Skin epidermis (tissue), 12 donors: ENCODE data around the gene EPN3.
A peak's percentile ranks its signal among the peaks of the same experiment; 100 is the strongest.

Experiments used
- H3K27ac ChIP-seq, 21 experiments: fragments of 200-600 bp; sonication (generic) in 11 of 21; one replicate each; pipeline ENCODE4 v1.5.0; 2020; ENCODE audit warnings: mild to moderate bottlenecking in 3 of 21, inconsistent platforms in 2 of 21, moderate library complexity in 2 of 21
- H3K4me3 ChIP-seq, 7 experiments: fragments of 200-600 bp; sonication (generic) in 2 of 7; one replicate each; pipeline ENCODE4 v1.5.0; 2020; ENCODE audit warnings: inconsistent platforms in 2 of 7, mild to moderate bottlenecking in 2 of 7, moderate library complexity in 1 of 7

EPN3 gene

DNA sequence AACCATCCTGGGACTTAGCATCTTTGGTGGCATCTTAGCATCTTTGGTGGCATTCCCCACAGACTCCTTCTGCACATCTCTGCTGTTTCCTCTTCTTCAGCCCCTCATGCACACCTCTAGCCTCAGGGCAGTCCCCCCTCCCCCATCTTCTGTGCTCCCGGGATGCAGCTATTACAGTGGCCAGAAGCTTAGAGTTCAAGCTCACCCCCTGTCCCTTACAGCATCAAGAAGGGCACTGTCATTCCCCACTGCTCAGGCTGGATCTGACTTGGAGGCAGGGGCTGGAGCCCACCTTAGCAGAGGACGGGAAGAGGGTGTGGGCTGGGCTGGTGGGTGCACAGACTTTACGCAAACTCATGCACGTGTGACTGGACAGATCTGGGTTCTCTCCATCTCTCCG lies 650 bp downstream of the EPN3 start:
- peak overlapping the region in 18 of 21 experiments; percentile 28 to 86 (median 75) for H3K27ac ChIP-seq

DNA sequence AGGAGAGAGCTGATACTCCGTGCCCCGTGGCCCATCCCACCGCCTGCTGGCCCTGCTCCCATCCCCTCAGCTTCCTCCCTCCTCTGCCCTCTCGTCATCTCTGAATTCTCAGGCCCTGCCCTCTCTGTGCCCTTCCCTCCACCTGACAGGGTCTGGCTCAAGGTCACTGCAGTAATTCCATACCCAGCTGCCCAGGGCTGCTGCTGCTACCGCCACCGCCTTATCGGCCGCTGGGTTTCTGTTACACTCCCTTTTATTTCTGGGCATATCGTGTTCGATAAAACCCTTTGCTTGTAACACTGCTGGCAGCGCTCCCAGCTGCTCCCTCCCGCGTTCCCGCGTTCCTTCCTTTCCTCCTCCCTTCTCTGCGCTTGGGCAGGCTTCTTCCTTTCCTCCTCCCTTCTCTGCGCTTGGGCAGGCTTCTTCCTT lies 1.2 kb downstream of the EPN3 start:
- H3K27ac ChIP-seq: peak overlapping the region in 19 of 21 experiments; percentile 35 to 86 (median 74)
- H3K4me3 ChIP-seq: peak overlapping the region; percentile 22 to 55 (median 36)

More for the DNA sequence above, 650 bp downstream of the EPN3 start:
- peak overlapping the region; percentile 22 to 55 (median 36) for H3K4me3 ChIP-seq

DNA sequence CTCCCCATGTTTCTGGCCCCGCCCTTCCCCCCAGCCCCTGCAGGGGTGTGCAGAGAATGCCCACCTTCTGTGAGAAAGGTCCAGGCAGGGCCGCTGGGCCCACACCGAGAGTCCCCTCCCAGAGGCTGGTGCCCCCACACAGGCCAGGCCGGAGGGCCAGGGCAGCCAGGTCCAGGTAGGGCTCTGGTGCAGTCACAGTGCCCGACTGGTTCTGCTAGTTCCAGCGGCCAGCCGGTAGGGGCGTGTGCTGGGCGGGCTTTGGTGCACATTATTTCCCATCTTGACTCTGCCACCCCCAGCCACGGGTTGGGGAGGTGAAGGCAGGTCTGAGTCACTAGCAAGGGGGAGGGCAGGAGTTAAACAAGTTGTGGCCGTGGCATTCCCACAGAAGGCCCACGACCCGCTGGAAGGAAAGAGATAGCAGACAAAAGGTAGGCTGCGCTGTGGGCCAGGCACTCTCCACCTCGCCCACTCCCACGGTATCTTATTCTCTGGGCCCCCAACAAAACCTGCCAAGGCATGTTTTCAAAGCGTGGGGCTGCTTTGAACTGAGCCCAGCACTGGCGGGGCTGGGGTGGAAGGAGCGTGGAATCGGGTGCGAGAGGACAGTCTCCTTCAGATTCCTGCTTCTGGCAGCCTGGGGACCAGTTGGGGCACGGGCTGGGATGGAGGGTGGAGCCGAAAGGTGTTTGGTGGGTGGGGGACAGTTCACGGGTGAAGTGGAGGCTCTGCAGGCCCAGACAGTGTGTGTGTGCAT lies 1.9 kb downstream of the EPN3 start:
- Histone ChIP-seq H3K27ac (peak overlapping the region in 19 of 21 experiments; percentile 35 to 86 (median 74)), H3K4me3 (peak overlapping the region; percentile 22 to 55 (median 36))

DNA sequence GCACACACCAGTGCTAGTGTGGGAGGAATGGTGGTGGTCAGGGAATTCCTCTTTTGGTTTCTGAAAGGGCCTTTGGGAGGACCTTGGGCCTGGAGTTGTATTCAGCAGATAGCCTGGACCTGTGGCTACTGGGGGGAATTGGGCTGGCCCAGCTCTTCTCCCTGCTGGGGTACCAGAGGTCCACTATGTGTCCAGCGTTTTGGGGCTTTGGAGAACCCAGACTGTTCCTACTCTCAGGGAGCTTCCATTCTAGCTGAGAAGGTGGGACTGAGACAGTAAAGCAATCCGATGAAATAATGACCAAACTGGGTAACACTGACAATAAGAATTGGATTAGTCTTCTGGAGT lies 2.4 kb downstream of the EPN3 start:
- H3K4me3 ChIP-seq: peak overlapping the region; percentile 1 to 55 (median 36)

DNA sequence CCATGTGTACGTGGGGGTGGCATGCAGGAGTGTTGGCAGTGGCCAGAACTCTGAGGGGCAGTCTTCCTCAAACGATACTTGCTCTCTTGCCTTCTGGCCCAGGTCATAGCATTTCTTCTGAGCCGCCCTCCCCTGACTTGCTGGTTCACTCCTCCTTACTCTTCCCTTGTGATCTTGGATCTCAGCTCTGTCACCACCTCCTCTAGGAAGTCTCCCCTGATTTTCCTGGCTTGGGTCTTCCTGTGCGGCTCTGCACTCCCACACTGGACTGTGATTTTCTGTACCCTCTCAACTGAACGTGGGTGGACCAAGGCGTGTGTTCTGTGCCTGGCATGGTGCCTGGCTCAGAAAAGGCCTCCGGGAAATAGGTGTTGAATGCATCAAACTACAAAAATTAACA lies 2.9 kb downstream of the EPN3 start:
- Histone ChIP-seq H3K4me3 (peak overlapping the region in 4 of 7 experiments; percentile 36 to 55 (median 39)), H3K27ac (peak overlapping the region in 5 of 21 experiments; percentile 74 to 85 (median 84))

More for the DNA sequence above, 2.4 kb downstream of the EPN3 start:
- peak overlapping the region in 17 of 21 experiments; percentile 40 to 86 (median 74) for H3K27ac ChIP-seq

DNA sequence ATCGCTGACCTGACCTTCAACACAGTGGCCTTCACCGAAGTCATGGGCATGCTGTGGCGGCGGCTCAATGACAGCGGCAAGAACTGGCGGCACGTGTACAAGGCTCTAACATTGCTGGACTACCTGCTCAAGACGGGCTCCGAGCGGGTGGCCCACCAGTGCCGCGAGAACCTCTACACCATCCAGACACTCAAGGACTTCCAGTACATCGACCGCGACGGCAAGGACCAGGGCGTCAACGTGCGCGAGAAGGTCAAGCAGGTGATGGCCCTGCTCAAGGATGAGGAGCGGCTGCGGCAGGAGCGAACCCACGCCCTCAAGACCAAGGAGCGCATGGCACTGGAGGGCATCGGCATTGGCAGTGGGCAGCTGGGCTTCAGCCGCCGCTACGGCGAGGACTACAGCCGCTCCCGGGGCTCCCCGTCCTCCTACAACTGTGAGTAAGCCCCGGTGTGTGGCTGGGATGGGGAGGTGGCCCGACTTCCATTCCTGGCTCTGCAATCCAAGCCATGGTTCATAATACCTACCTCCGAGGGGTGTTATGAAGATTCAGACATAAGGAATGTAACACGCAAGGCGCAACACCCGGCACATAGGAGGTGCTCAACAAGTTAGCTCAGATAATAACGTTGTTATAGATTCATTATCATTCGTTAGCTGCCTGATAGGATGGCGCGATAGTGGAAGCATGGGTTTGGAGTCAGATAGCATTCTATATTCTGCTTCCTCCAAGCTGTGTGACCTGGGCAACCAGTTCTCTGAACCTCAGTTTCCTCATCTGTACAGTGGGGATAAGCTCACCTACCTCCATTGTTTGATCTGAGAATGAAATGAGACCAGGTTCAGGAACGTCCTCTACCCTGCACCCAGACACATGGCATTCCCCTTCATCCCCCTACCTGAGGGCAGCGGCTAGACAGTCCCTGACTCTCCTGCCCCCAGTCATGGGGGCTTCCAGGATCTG lies 4.4 kb downstream of the EPN3 start:
- Histone ChIP-seq H3K4me3 (no peak overlapping the region), H3K27ac (no peak overlapping the region)

DNA sequence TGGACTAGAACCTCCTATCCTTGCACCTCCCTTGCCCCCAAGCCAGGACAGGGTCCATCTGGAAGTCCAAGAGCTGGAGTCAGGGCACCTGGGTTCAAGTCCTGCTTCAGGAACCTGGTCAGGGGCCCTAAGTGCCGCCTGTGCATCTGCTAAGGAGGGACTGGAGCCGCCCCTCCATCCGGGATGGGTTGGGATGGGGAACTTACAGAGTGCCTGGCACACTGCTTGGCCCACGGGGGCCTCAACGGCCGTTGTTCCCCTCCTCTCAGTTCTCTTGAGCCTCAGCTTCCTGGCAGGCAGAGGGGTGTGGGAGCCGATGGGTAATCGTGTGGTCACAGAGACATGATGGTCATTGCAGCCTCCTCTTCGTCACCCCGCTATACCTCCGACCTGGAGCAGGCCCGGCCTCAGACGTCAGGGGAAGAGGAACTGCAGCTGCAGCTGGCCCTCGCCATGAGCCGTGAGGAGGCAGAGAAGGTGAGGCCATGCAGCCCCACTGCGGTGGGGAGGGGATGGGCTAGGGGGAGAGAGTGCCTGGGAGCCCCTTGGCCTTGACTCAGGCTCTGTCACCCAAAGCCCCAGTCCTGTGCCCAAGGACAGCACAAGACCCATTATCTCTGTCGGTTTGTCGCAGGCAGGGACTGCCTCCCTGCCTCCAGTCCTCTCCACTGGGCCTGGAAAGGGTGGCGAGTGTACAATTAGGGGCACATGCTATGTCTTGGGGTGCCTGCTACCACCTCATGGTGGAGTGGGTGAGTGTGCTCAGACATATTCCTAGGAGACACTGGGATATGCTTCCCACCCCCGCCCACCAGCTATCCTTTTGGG lies 5.4 kb downstream of the EPN3 start:
- Histone ChIP-seq H3K4me3 (no peak overlapping the region), H3K27ac (no peak overlapping the region)

DNA sequence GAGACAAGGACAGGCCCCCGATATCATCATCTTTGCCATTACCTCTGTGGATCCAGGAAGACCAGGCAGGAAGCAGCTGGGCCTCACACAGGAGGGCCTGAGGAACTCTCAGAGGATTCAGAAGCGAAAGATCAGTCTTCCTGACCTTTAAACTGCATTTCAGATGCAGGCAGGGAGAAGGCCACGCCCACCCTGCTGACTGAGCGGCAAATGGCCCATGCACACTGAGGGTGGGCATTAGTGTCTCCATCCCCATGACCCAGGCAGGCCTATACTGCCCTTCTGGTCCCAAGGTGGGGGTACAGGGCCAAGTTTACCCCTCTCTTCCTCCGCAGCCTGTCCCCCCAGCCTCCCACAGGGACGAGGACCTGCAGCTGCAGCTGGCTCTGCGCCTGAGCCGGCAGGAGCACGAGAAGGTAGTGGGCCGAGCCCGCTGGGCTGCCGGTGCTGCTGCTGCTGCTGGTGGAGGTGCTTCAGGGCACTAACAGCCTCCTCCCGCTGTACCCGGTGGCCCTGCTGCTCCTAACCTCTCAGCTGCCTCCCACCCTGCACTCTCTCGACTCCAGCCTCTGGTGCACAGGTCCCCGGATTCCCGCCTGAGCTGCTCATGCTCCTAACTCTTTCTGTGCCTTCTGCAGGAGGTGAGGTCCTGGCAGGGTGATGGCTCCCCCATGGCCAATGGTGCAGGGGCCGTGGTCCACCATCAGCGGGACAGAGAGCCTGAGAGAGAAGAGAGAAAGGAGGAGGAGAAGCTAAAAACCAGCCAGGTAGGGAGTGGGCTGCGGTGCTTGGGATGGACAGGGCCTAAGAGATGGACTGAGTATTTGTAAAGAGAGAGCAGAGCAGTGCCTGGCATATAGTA lies 6.2 kb downstream of the EPN3 start:
- Histone ChIP-seq H3K4me3 (no peak overlapping the region), H3K27ac (peak overlapping the region in 1 of 21 experiments; percentile 46)

DNA sequence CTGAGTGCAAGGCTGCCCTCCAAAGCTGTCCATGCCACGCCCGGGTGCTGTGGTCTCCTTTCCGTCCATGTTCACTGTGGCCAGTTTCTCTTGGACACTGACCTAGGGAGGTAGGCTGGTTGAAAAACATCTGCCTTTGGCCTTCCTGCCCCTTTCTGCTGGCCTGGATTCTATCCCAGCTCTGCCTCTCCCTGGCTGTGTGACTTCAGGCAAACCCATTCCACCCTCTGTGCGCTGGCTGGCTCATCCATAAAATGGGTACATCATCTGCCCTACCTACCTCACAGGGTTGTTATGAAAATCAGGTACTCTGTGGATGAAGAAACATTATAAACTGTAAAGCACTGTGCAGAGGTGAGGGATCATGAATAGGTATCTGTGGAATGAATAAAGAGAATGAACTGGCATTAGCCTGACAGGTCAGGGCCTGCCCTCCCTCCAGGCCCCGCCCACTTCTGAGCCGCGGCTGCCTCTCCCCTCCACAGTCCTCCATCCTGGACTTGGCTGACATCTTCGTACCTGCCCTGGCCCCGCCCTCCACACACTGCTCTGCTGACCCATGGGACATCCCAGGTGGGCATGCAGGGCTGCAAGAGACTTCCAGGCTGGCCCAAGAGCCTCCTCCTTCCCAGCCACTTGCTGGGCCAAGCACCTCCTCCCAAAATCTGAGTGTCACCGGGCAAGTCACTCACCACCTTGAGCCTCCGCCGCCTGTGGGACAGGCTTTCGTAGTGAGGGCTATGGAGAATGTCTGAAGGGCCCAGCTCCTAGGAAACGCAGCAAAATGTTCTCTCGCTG lies 7.4 kb downstream of the EPN3 start:
- Histone ChIP-seq H3K27ac (peak overlapping the region in 4 of 21 experiments; percentile 13 to 29 (median 16)), H3K4me3 (no peak overlapping the region)

DNA sequence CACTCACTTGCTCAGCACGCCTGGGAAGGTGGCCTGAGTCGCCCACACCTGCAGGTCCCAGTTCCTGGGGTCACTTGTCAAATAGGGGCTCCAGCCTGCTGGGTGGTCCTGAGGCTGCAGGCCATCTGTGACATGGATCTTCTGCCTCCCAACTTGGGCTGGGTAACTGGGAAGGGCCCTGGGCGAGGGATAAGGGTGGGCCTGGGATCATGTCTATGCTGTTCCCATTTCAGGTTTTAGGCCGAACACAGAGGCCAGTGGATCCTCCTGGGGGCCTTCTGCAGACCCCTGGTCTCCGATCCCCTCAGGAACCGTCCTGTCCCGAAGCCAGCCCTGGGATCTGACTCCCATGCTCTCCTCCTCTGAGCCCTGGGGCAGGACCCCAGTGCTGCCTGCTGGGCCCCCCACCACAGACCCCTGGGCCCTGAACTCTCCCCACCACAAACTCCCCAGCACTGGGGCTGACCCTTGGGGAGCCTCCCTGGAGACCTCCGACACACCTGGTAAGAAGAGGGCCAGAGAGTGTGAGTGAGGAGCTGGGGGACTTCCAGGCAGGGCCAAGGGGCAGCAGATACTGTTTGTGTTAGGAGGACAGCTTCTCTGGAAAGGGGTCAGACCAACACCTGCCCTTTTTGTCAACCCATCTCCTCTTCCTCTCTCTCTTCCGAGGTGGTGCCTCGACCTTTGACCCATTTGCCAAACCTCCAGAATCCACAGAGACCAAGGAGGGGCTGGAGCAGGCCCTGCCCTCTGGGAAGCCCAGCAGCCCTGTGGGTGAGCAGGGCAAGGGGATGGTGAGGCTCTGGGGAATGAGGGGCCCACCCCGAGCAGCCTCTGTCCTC lies 8.2 kb downstream of the EPN3 start:
- H3K4me3 ChIP-seq: peak overlapping the region in 2 of 7 experiments; percentile 44 to 52
- H3K27ac ChIP-seq: peak overlapping the region in 10 of 21 experiments; percentile 17 to 80 (median 76)

DNA sequence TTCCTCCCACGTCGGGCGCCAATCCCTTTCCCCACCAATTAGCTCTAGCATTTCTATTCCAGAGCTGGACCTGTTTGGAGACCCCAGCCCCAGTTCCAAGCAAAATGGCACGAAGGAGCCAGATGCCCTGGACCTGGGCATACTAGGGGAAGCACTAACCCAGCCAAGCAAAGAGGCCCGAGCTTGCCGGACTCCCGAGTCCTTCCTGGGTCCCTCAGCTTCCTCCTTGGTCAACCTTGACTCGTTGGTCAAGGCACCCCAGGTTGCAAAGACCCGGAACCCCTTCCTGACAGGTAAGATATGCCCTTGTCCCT lies 8.8 kb downstream of the EPN3 start:
- Histone ChIP-seq H3K4me3 (peak overlapping the region; percentile 40 to 57 (median 46)), H3K27ac (peak overlapping the region in 19 of 21 experiments; percentile 29 to 83 (median 75))

DNA sequence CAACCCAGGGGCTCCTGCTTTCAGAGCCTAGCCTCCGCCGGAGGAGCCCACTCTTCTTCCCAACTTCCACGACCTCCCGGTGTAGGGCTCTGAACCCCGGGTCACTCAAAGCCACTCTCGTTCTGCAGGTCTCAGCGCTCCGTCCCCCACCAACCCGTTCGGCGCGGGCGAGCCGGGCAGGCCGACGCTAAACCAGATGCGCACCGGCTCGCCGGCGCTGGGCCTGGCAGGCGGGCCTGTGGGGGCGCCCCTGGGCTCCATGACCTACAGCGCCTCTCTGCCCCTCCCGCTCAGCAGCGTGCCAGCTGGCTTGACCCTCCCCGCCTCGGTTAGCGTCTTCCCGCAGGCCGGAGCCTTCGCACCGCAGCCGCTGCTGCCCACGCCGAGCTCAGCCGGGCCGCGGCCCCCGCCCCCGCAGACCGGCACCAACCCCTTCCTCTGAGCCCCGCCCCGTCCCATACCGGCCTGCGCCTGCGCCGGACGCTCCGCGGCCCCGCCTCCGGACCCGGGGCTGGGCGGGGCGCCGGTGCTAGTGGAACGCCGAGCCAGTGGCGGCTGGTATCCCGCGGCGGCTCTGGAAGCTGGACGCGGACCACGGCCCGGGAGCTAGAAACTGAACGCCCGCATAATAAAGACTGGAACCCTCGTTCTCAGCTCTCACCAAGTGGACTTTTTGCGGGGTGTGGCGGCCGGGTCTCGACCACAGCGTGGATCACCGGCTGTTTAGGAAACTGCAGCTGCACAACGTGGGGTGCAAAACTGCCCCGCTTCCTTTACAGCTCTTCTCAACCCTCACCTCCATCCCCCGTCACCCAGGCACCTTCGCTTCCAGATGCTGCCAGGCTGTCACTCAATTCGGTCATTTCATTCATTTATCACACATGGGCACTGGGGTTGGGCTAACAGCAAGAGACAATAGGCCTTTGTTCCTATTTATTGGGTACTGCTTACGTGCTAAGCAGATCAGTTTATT lies 9.5 kb downstream of the EPN3 start:
- peak overlapping the region in 20 of 21 experiments; percentile 29 to 83 (median 74) for H3K27ac ChIP-seq
- H3K4me3 ChIP-seq: peak overlapping the region; percentile 40 to 57 (median 46)

DNA sequence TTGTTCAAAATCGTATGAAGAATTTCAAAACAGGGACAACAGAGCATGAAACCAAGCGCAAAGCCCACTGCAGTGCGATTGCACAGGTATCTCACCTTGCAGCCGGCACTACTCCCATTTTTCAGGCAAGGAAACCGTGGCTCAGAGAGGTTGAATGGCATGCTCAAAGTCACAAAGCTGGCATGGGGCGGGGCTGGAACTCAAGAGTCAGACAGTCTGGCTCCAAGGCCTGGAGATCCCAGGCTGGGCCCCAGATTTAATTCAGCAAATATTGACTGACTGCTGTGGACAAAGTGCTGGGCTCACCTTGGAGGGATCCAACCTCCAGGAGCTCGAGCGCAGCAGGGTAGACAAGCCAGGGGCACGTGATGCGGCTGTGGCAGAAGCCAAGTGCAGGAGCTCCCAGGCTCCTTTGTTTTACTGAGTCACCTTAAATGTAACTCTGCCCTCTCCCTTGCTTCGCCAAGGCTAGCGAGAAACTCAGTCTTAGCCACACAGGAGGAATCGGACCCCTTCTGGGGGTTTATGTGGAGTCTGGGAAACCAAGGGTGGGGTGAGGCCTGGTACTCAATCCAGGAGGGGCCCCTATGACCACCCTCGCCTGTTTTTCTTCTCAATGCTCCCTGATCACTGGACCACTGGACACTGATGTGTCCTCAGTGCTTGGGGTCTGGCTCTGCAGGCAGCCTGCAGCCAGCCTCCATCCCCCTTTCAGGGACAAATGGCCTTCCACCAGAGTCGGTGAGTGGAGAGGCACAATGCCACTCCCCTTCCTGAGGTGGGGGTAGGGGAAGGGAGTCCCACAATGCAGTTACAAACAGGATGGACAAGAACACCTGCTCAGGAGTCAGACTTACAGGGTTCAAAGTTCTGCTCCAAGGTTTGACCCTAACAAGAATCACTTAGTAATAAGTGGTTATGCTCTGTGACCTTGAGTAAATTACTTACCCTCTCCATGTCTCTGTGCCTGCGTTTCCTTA lies 10.6 kb downstream of the EPN3 start:
- peak overlapping the region in 1 of 7 experiments; percentile 52 for H3K4me3 ChIP-seq
- peak overlapping the region in 10 of 21 experiments; percentile 3 to 83 (median 76) for H3K27ac ChIP-seq

DNA sequence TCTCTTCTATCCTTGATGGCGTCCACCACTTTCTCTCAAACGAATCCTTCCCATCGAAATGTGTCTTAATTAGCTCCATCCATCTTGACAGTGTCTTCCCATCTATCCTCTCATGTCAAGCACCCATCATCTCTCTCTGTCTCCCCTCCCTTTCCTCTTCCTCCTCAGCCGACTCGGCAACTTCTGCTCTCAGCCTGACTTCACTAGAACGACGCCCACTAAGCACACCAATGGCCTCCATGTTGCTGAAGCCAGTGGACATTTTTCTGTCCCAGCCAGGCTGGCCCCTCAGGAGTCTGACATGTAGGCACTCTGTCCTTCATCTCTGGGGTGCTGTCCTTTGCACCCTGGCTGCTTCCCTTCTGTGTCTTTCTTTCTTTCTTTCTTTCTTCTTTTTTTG lies 12.0 kb downstream of the EPN3 start:
- H3K4me3 ChIP-seq: no peak overlapping the region
- no peak overlapping the region for H3K27ac ChIP-seq

DNA sequence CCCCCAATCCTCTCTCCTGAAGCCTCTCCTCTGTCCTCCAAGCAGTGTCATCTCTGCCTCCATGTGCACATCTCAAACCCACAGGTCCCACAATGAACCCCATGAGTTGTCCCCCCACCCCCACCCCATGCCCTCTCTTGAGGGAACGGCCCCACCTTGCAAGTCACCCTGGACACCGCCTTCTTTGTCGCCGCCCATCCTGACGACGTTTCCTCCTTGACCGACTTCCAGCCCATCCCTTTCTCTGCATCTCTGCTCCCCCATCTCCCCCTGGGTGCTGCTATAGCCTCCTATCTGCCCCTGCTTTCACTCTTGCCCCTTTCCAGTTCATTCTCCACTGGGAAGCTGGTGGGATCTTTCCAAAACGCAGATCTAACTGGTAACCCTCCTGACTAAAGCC lies 12.8 kb downstream of the EPN3 start:
- no peak overlapping the region for H3K4me3 ChIP-seq
- H3K27ac ChIP-seq: no peak overlapping the region
